Astrocyte of the cerebellum (primary cell): ENCODE data around the gene ZNF799.

ENCODE experiments used
- DNase-seq: peaks from one replicate; pipeline ENCODE4 v3.0.0-alpha.2; 2011; ENCODE audit warnings: low read depth
- H3K4me3 ChIP-seq: 2 replicates; pipeline ENCODE4 v1.5.1; 2011; ENCODE audit warnings: mild to moderate bottlenecking, low read depth, low read length, moderate library complexity
- CTCF ChIP-seq: IDR thresholded peaks from 2 replicates; pipeline ENCODE4 v1.5.1; 2012; ENCODE audit warnings: low read length, low read depth, moderate library complexity, mild to moderate bottlenecking; ENCODE audit errors: missing control alignments
- in situ Hi-C: cut with HindIII; loops from 2 replicates; pipeline ENCODE4 v1.10.0; 2017; ENCODE audit warnings: low sequenced_read_pairs

ZNF799 gene

GRCh38 chr19:12350185-12350889, 50.7 kb downstream of the ZNF799 start:
- in situ Hi-C loops = no loop called here
- no peak for DNase-seq
- no peak overlapping the region for H3K4me3 ChIP-seq
- no peak for TF ChIP-seq CTCF

- no peak for TF ChIP-seq CTCF
- in situ Hi-C loops = no loop called here
- no peak for DNase-seq
- H3K4me3 ChIP-seq = no peak overlapping the region
These were observed 54.2 kb downstream of the ZNF799 start for GRCh38 chr19:12346896-12347295.

DNA sequence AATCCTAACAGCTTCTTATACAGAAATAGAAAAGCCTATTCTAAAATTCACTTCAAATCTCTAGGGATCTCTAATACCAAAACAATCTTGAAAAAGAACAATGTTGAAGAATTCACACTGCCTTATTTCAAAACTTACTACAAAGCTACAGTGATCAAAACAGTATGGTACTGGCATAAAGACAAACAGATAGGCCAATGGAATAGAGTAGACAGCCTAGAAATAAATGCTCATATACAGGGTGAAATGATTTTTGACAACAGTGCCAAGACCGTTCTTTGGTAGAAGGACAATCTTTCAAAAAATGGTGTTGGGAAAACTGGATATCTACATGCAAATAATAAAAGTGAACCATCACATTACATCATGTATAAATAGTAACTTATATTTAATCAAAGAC, 55.9 kb downstream of the ZNF799 start:
- DNase-seq = no peak
- no peak overlapping the region for H3K4me3 ChIP-seq
- TF ChIP-seq CTCF = no peak
- in situ Hi-C loops = no loop called here
